ENCODE measurements around the gene RERE. TPM values are rescaled to one million over a fixed set of nuclear protein-coding genes. Genes with fewer than 3 reads are reported as not detected.

The RERE gene
- total RNA-seq, 1 donor from 2014 or later, result 76.8 TPM

DNA sequence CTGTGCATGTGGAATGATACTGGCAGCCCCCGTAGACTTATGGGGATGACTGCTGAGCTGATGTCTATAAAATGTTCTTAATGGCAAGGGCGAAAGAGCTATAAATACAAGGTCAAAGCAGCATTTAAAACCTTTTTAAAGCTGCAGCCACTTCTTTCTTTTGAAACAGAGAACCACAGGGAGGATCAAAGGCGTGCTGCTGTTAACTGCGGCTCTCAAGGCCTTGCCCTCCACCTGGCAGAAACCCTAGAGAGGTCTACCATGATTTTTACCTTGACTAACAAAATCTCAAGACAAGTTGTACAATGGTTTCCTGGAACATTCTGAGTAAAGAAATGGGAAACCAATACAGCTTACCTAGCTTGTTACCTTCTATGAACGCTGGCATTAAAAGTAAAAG is 409.8 kb downstream of the RERE start:
- Mint-ChIP-seq H3K27me3 (ENCODE audit: unreplicated experiment) (no peaks in the 10 kb centered on the region), H3K4me1 (ENCODE audit: unreplicated experiment) (peaks cover 45% of the 10 kb centered on the region), H3K4me3 (ENCODE audit: unreplicated experiment) (no peak overlapping the region)

DNA sequence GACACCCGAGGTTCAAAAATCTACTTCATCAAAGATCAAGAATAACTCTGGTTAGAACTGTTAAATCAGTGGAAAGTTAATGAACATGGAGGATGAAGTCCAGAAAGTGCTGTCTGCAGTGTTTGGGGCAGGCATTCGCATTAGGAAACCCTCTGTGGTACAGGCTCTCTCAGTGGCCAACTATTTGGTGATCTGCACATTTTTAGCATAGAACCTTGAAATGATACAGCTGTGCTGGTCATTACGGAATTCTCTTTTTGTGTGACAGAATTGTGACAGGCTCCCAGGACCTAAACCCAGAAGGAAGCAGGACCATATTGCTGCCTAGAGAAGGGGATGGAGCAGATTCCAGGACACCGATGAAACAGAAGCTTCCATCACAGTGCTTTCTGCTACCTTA is 410.5 kb downstream of the RERE start:
- Mint-ChIP-seq H3K27ac (ENCODE audit: unreplicated experiment) (no peak overlapping the region), H3K27me3 (ENCODE audit: unreplicated experiment) (no peaks in the 10 kb centered on the region), H3K9me3 (ENCODE audit: unreplicated experiment) (no peaks in the 10 kb centered on the region), H3K36me3 (ENCODE audit: unreplicated experiment) (peaks cover 21% of the 10 kb centered on the region), H3K4me3 (ENCODE audit: unreplicated experiment) (no peak overlapping the region), H3K4me1 (ENCODE audit: unreplicated experiment) (peaks cover 38% of the 10 kb centered on the region)
- DNase-seq (ENCODE audit: extremely low spot score, unreplicated experiment), result no peak
- TF ChIP-seq CTCF (IDR thresholded peaks at IDR 0.05), result no peak

More for the DNA sequence above, 409.8 kb downstream of the RERE start:
- Mint-ChIP-seq H3K27ac (ENCODE audit: unreplicated experiment) (peak overlapping the region; percentile 71), H3K9me3 (ENCODE audit: unreplicated experiment) (no peaks in the 10 kb centered on the region), H3K36me3 (ENCODE audit: unreplicated experiment) (peaks cover 19% of the 10 kb centered on the region)
- no peak for TF ChIP-seq CTCF (IDR thresholded peaks at IDR 0.05)
- DNase-seq (ENCODE audit: extremely low spot score, unreplicated experiment), result no peak

GRCh38 chr1:8406011-8406410 is 411.4 kb downstream of the RERE start:
- H3K36me3 Mint-ChIP-seq (ENCODE audit: unreplicated experiment), result peaks cover 21% of the 10 kb centered on the region
- H3K9me3 Mint-ChIP-seq (ENCODE audit: unreplicated experiment), result no peaks in the 10 kb centered on the region
- no peak for DNase-seq (ENCODE audit: extremely low spot score, unreplicated experiment)
- H3K27ac Mint-ChIP-seq (ENCODE audit: unreplicated experiment), result no peak overlapping the region
- TF ChIP-seq CTCF (IDR thresholded peaks at IDR 0.05), result no peak
- peaks cover 31% of the 10 kb centered on the region for H3K4me1 Mint-ChIP-seq (ENCODE audit: unreplicated experiment)
- H3K27me3 Mint-ChIP-seq (ENCODE audit: unreplicated experiment), result no peaks in the 10 kb centered on the region
- no peak overlapping the region for H3K4me3 Mint-ChIP-seq (ENCODE audit: unreplicated experiment)

- peaks cover 15% of the 10 kb centered on the region for H3K36me3 Mint-ChIP-seq (ENCODE audit: unreplicated experiment)
- no peaks in the 10 kb centered on the region for H3K9me3 Mint-ChIP-seq (ENCODE audit: unreplicated experiment)
- H3K27me3 Mint-ChIP-seq (ENCODE audit: unreplicated experiment), result no peaks in the 10 kb centered on the region
- no peak overlapping the region for H3K4me3 Mint-ChIP-seq (ENCODE audit: unreplicated experiment)
- no peak overlapping the region for H3K27ac Mint-ChIP-seq (ENCODE audit: unreplicated experiment)
- H3K4me1 Mint-ChIP-seq (ENCODE audit: unreplicated experiment), result peaks cover 24% of the 10 kb centered on the region
- no peak for DNase-seq (ENCODE audit: extremely low spot score, unreplicated experiment)
- no peak for TF ChIP-seq CTCF (IDR thresholded peaks at IDR 0.05)
These were observed 412.7 kb downstream of the RERE start for GRCh38 chr1:8404460-8405370.

DNA sequence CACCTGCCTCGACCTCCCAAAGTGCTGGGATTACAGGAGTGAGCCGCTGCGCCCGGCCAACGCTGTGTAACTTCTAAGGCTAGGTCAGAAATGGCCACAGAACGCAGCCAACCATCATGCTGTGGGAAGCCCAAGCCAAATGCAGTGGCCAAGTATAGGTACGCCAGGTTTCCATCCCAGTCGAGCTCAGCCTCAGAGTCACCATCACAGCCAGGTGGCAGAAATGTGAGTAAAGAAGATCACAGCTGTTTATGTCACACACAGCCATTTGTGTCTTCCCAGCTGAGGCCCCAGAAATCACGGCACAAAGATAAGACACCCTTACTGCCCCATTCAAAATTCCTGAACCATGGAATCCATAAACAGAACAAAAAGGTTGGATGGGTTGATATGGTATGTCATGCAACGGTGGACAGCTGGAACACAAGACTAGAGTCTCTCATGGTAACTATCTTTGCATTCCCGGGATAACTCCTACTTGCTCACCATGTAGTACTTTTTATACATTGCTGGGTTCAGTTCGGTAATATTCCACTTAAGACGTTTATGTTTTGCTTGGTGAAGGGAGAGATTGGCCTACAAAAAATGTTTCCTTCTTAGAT is 415.2 kb downstream of the RERE start:
- Mint-ChIP-seq H3K27ac (ENCODE audit: unreplicated experiment) (no peak overlapping the region), H3K36me3 (ENCODE audit: unreplicated experiment) (peaks cover 27% of the 10 kb centered on the region), H3K4me1 (ENCODE audit: unreplicated experiment) (peaks cover 17% of the 10 kb centered on the region), H3K9me3 (ENCODE audit: unreplicated experiment) (no peaks in the 10 kb centered on the region), H3K27me3 (ENCODE audit: unreplicated experiment) (no peaks in the 10 kb centered on the region), H3K4me3 (ENCODE audit: unreplicated experiment) (no peak overlapping the region)
- TF ChIP-seq CTCF (IDR thresholded peaks at IDR 0.05), result no peak
- DNase-seq (ENCODE audit: extremely low spot score, unreplicated experiment), result no peak
